Frontal cortex (tissue), 4 donors: ENCODE data around the gene CNTN5. TPM values are rescaled to one million over a fixed set of nuclear protein-coding genes. Genes with fewer than 3 reads are reported as not detected.

Experiments used
- DNase-seq, 2 donors: peaks; one replicate each; pipeline ENCODE4 v3.0.0; 2012; ENCODE audit warnings: low spot score in 2 of 2
- FAIRE-seq: peaks from 2 replicates; lab custom pipeline; 2012; peaks lifted over from hg19 to GRCh38; lab: Jason Lieb, UNC
- total RNA-seq: library from RNA; depleted of rRNA; stranded (reverse); fragments of >200 nt; gene quantifications from one replicate; pipeline ENCODE4 v1.2.3, GENCODE V29; 2014
- donor health status: control.
- donor health status: control.
- donor health status: control.

The CNTN5 gene
- total RNA-seq, 1 donor from 2014 or later: 17.9 TPM

GRCh38 chr11:99979042-99979441 lies 958.3 kb downstream of the CNTN5 start:
- FAIRE-seq: no peak
- no peak for DNase-seq

- FAIRE-seq: no peak
- no peak for DNase-seq
Measured at GRCh38 chr11:99987821-99988470, 967.2 kb downstream of the CNTN5 start.

DNA sequence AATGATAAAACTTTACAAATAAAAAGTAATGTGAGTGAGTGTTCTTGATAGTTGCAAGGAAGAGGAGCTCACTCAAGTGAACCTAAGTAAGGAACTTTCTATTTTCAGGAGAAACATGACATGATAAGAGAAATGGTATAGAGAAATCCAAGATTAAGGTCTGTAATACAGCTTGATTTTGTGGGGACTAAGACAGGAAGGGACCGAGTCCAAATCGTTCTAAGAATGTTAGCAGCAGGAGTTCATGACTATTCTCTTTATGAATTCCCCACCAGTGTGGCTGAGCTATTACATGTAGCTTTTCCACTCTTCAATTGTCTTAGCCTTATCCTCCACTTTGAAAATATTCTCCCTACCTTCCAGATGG lies 967.7 kb downstream of the CNTN5 start:
- DNase-seq: no peak
- FAIRE-seq: no peak

GRCh38 chr11:100003985-100004384 lies 983.2 kb downstream of the CNTN5 start:
- FAIRE-seq (no peak), DNase-seq (no peak)

- FAIRE-seq (no peak), DNase-seq (no peak)
Measured at GRCh38 chr11:100004541-100004940, 983.8 kb downstream of the CNTN5 start.

GRCh38 chr11:100008417-100008816 lies 987.7 kb downstream of the CNTN5 start:
- FAIRE-seq (no peak), DNase-seq (no peak)

DNA sequence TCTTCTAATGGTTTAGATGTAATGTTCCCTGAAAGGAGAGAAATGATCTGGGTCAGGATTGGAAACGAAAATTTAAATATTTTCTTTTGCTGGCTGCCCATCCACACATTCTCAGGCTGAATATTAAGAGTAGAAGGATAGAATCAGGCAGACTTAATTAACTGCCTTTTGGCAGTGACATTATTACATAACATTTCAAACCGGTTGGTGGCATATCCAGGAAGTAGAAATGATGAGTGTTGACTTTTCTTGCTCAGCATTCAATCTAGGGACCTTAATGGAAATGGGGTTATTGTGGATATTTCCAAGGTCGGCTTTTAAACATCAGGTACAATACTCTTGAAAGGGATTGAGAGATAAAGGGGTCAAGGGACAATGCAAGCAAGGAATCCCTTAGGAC lies 989.0 kb downstream of the CNTN5 start:
- no peak for FAIRE-seq
- no peak for DNase-seq

- FAIRE-seq (no peak), DNase-seq (no peak)
Measured at GRCh38 chr11:100010393-100010792, 989.6 kb downstream of the CNTN5 start.

DNA sequence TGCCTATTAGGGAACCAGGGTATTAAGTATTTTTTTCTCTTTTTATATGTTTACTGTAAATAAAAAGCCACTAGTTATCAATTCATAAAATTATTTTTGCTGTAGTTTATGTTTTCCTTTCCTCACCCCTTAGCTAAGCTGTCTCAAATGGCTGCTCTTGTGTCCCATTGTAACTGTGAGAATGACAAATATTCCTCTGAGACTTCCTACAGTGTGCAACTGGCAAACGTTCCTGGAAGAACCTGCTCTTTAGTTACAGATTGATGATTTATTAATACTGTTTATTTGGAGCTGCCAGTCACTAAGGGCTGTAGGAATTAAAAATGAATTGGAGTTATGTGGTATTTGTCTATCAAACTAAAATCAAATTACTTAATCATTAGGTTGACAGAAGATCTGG lies 990.9 kb downstream of the CNTN5 start:
- FAIRE-seq: no peak
- no peak for DNase-seq

DNA sequence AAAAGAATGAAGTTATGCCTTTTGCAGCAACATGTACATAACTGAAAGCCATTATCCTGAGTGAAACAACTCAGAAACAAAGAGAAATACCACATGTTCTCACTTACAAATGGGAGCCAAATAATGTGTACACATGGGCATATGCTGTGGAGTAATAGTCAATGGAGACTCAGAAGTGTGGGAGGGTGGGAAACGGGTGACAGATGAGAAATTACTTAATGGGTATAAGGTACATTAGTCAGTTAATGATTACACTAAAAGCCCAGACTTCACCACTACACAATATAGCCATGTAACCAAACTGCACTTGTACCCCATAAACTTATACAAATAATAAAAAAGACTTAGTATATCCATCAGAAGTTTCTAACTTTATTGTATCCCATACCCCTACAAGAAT lies 992.3 kb downstream of the CNTN5 start:
- DNase-seq (no peak), FAIRE-seq (no peak)

GRCh38 chr11:100031973-100032372 lies 1011.2 kb downstream of the CNTN5 start:
- DNase-seq (no peak), FAIRE-seq (no peak)

GRCh38 chr11:100061006-100061405 lies 1040.3 kb downstream of the CNTN5 start:
- DNase-seq (no peak), FAIRE-seq (no peak)

- DNase-seq (no peak), FAIRE-seq (no peak)
Measured at GRCh38 chr11:100066399-100066798, 1045.7 kb downstream of the CNTN5 start.

DNA sequence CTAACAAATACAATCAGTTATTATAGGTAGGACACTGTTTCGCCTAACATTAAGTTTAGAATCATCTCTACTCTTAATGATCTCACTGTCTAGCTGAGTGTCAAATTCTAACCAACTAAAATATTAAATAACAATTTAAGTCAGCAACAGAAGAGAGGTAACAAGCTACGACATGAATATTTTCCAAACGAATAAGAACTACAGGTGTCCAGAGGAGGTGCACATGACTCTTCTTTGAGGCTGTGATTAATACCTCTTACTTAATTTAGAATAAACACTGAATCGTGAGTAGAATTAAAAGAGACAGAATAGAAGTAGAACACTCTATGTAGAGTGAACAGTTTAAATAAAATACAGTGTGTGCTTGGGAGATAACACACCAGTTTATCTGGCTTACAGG lies 1047.4 kb downstream of the CNTN5 start:
- no peak for FAIRE-seq
- no peak for DNase-seq

- DNase-seq: no peak
- FAIRE-seq: no peak
Measured at GRCh38 chr11:100072131-100072530, 1051.4 kb downstream of the CNTN5 start.

DNA sequence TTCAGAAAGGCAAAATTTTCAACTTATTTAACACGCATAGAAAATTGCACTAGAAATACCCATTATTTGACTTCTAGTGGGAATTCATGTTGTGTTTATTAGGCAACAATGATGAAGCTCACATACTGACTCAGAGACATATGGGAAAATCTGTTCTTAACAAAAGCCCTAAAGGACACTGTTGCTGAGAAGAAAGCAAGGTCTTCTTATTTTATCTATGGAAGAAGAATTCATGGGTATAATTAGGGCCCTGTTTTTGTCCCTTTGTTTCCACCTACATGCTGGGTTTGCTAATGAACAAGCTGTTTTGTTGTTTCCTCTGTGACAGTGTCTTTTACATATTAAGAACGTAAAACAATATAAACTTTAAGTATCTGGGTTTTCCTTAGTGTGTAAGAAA lies 1059.6 kb downstream of the CNTN5 start:
- DNase-seq (no peak), FAIRE-seq (no peak)

GRCh38 chr11:100080821-100081220 lies 1060.1 kb downstream of the CNTN5 start:
- DNase-seq (no peak), FAIRE-seq (no peak)

- no peak for FAIRE-seq
- no peak for DNase-seq
Measured at GRCh38 chr11:100093698-100094097, 1072.9 kb downstream of the CNTN5 start.

- no peak for FAIRE-seq
- no peak for DNase-seq
Measured at GRCh38 chr11:100094121-100094865, 1073.5 kb downstream of the CNTN5 start.

DNA sequence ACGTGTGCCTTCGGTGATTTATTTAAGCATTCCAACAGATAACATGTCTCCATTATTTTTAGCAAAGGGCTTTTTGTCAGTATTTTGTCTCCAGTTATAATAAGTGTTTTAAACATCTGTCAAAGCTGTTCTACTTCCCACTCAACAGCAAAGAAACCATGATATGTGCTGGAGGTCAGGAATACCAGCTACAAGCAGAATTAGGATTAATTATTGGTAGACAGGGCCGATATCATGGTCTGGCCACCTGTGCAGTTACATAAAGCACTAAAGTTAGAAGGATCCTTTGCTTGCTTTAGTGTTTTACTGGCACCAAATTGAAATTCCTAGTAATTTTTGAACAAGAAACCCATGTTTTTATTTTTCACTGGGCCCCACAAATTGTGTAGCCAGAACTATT lies 1075.1 kb downstream of the CNTN5 start:
- DNase-seq: no peak
- no peak for FAIRE-seq

GRCh38 chr11:100098560-100098959 lies 1077.8 kb downstream of the CNTN5 start:
- no peak for DNase-seq
- FAIRE-seq: no peak
